GM18873 (cell line): ENCODE data around the gene DDX47.
A peak's percentile ranks its signal among the peaks of the same experiment; 100 is the strongest.

Experiments used
- ATAC-seq: cut with Tn5 transposase; IDR thresholded peaks from one replicate; pipeline ENCODE4 v1.9.1; 2021; ENCODE audit warnings: mild to moderate bottlenecking, moderate library complexity, moderate number of reproducible peaks; ENCODE audit not compliant: unreplicated experiment, low FRiP score

DDX47 gene

GRCh38 chr12:12813120-12814101, at the start of gene DDX47:
DDX47 (plus strand) TSS chr12:12813346; CDS start chr12:12813368, 22 bp downstream.
- peak; percentile 83 for ATAC-seq

DNA sequence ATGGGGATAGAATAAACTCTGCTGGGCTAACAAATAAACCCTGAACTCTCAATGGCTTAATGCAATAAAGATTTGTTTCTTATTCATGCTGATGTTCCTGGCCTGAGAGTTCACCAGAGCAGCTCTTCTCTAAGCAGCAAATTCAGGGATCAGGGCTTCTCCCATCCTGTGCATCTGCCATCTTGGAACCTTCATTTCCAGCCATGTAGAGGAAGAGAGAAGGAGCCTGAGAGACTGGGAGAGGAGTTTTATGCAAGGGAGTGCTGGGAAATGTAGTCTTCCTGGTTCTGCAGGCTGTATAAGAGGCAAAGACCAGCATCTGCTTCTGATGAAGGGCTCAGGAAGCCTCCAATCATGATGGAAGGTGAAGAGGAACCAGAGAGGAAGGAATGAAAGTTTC, 48.3 kb upstream of the DDX47 start:
- no peak for ATAC-seq

DNA sequence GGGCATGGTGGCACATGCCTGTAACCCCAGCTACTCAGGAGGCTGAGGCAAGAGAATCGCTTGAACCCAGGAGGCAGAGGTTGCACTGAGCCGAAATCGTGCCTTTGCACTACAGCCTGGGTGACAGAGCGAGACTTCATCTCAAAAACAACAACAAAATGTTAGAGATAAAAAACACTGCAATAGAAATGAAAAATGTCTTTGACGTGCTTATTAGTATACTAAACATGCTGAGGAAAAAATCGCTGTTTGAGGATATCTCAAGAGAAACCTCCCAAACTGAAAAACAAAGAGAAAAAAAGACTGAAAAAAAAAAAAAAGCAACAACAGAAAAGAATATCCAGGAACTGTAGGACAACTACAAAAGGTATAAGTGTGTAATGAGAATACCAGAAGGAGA, 42.9 kb upstream of the DDX47 start:
- no peak for ATAC-seq

DNA sequence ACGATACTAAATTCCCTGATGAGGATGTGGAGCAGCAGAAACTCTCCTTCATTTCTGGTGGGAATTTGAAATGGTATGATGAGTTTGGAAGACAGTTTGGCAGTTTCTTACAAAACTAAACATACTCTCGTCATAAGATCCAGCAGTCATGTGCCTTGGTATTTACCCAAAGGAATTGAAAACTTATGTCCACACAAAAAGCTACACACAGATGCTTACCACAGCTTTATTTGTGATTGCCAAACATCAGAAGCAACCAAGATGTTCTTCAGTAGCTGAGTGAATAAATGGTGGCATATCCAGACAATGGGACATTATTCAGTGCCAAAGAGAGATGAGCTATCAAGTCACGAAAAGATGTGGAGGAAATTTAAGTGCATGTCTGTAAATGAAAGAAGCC, 38.4 kb upstream of the DDX47 start:
- no peak for ATAC-seq

GRCh38 chr12:12776261-12776660, 36.9 kb upstream of the DDX47 start:
- ATAC-seq, result no peak

DNA sequence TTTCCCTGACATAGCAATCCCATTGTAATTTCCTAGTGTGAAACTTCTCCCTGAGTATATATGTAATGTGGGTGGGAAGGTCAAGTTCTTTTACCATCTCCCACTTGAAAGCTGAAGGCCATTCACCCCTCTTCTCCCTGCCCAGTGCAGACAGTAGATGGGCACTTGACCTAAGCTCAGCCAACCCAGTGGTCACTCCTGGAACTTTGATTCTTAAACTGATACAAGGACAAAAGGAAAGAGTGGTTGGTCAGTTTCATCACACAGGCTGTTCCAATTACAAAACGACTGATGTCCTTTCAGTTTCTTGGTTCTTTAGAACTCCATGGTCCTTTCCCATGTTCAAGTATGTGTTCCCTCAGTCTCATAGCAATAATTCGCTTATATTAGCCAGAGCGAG, 36.1 kb upstream of the DDX47 start:
- no peak for ATAC-seq

DNA sequence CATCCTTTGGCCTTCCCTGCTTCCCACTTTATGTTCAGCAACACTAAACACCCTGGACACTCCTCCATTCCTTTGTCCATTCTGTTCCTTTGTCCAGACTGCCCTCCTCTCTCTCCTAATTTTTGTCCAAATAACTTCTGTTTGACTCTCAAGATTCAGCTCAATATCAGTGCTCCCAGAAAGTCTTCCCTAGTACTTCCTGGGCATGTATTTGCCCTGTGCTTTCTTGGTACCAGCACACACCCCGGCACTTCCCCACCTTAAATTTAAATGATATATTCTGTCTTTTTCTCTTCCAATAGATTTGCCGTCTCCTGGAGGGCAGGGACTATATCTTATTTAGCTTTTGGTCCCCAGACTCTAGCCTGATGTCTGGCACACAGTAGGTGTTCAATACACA, 34.1 kb upstream of the DDX47 start:
- no peak for ATAC-seq

DNA sequence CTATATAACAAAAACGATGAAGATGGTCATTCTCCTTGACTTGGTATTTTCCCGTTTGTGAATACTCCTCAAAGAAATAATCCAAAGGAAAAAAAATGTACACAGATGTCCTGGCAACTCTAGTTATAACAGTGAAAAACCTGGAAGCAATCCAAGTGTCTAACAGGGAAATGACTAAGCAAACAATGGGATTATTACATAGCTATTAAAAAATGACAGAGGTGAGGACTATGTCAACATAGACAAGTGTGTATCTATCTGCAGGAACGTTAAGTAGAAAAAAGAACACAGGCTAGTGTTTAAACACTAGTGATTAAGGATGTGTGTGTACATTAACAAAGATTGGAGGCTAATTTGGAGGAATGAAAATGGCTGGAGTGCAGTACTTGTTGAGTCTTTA, 33.6 kb upstream of the DDX47 start:
- no peak for ATAC-seq

DNA sequence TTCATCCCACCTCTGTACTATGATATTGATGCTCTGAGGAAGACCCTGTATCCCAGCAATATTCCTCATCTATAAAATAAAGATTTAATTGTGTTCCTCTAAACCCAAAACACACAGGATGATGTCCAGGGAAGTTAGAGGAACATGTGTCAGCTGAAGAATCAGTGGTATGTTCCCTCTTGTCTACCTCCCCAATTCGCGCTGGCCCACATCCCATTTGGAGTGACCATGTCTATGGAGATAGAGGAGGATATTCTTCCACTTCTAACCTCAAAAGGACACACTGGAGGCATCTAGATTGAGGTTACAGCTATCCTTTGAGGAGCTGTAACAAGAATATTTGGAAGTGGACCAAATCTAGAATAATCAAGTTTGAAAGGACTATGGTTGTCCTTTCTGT, 29.0 kb upstream of the DDX47 start:
- ATAC-seq, result no peak

GRCh38 chr12:12784911-12785814, 28.0 kb upstream of the DDX47 start, which contains the start of gene APOLD1:
APOLD1 (plus strand) TSS chr12:12785659; CDS start chr12:12785692, 33 bp downstream.
- ATAC-seq, result no peak

GRCh38 chr12:12786351-12786705, 26.8 kb upstream of the DDX47 start:
- ATAC-seq, result peak; percentile 11

DNA sequence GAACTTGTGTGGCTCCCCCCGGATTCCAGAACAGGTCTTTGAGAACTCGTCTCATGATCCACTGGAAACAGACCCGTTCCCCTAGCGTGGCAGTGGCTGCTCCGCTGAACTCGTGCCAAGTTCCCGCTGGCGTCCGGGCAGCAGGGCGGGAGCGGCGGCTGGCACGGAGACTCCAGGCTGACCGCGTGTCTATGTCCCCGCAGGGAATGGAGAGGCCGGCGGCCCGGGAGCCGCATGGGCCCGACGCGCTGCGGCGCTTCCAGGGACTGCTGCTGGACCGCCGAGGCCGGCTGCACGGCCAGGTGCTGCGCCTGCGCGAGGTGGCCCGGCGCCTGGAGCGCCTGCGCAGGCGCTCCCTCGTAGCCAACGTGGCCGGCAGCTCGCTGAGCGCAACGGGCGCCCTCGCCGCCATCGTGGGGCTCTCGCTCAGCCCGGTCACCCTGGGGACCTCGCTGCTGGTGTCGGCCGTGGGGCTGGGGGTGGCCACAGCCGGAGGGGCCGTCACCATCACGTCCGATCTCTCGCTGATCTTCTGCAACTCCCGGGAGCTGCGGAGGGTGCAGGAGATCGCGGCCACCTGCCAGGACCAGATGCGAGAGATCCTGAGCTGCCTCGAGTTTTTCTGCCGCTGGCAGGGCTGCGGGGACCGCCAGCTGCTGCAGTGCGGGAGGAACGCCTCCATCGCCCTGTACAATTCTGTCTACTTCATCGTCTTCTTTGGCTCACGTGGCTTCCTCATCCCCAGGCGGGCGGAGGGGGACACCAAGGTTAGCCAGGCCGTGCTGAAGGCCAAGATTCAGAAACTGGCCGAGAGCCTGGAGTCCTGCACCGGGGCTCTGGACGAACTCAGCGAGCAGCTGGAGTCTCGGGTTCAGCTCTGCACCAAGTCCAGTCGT, 26.2 kb upstream of the DDX47 start:
- peak; percentile 51 for ATAC-seq

DNA sequence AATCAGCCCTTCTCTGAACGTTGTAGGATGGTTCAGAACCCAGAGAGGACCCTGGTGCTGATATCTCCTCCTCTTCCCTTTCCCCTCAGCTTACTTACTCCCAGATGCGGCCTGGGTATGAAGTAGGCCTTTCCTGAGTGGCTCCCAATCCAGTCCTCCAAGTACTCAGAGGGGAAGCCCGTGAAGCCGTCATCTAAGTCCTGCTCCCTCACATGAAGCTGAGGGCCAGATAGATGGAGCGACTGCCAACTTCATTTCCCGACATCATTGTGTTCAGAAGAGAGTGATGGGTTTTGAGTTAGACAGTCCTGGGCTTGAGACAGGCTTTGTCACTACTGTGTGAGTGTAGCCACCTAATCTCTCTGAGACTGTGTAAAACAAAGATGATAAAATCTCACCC, 25.0 kb upstream of the DDX47 start:
- no peak for ATAC-seq

DNA sequence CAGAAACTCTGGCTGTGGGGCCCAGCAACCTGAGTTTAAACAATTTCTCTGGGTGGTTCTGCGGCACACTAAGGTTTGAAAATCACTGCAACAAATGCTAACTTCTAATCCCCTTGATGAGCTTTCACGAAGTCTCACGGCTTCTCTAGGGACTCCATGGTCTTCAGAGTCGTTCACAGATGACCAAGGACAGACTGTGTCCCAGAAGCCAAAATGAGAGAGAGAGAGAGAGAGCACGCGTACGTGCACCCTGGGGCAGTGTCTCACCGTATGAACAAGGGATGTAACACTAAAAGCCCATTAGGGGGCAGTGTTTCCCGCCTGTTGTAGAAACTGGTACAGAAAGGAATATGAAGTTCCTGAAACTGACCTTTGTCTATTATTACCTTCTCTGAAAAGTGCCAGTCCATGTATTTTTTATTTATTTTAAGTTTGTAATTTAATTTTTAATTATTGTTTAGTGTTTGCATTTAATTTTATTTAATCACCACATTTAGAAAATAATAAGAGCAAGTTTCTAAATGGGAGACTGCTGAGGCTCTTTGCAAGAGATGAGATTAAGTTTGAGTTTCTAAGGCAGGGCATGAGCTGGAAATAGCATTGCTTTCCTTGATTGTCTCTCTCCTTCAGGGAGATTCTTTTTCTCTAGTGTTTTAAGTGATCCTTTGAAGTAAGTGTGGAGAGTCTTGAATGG, 24.3 kb upstream of the DDX47 start:
- no peak for ATAC-seq

DNA sequence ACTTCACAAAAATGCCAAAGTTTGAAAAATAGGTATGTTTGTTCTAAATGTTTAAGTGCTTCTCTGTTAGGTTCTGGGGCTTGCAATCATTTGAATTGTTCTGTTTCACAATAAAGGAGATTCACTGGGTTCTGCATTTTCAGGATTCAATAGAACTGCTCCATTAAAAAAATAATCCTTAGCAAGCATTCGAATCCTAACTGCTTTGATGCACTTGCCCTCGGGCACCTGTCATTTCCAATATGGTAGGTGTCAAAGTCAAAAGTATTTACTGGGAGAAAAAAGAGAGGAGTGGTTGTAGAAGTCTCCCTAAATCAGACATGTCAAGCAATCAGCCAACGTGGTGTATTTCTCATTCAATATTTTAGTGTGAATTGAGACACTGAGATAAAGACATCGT, 22.2 kb upstream of the DDX47 start:
- ATAC-seq, result no peak

DNA sequence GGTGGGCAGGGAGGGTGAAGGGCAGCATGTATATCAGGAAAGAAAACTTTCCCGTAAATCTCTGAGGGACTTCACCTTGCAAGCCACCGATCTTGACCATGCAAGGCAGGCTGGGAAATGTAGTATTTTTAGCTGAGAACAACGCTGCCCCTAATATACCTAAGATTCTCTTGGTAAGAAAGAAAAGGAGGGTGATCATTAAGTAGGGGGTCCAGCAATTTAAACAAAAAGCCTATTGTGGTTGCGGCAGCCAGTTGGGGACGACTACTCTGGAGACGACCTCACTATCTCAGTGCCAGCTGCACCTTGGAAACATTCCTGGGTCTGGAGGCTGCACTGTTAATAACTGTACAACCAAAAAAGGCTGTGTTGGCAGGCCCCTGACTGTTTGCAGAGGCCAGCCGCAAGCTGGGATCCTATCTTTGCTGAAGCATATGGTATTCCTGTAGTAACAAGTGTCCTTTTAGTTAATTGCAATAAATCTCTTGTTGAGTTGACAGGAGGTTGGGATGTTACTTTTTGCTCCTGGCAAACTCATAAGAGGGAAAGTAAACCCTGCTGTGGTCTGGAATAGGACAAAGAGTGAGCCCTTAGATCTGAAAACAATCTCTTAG, 21.3 kb upstream of the DDX47 start:
- ATAC-seq, result no peak

GRCh38 chr12:12792421-12792820, 20.7 kb upstream of the DDX47 start:
- no peak for ATAC-seq

- ATAC-seq, result no peak
Observed at GRCh38 chr12:12794686-12795085, 18.5 kb upstream of the DDX47 start.

GRCh38 chr12:12796171-12796570, 17.0 kb upstream of the DDX47 start:
- ATAC-seq, result no peak
